CD4-positive, alpha-beta T cell treated with Interleukin-1 beta for 1 hour (primary cell): Measurements from ENCODE around the gene CDH4.

Source experiments
- DNase-seq, 2 donors: peaks; one replicate each; pipeline ENCODE4 v3.0.0-alpha.2; 2020 to 2022

The CDH4 gene

DNA sequence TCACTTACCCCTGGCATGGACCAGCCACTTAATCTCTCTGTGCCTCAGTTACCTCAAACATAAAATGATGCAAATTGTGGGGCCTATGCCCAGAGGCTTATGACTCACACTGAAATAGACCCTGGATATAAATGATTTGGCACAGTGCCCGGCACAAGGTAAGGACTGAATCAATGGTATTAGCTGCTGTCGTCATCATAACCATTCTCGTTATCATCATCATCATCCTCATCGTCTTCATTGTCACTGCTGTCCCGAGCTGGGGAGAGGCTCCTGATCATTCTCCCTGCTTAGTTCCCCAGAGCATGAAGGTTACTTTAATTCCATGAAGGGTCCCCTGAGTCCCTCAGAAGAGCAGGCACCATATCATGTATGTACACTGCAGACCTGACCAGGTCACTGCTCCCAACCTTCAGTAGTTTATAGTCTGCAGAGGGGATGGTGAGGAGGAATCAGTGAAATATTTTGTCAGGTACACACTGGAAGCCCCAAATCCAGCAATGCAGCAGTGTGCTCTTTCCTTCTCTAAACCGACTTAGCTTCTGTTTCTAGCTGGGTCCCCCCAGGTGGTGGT lies 664.3 kb downstream of the CDH4 start:
- DNase-seq: no peak

DNA sequence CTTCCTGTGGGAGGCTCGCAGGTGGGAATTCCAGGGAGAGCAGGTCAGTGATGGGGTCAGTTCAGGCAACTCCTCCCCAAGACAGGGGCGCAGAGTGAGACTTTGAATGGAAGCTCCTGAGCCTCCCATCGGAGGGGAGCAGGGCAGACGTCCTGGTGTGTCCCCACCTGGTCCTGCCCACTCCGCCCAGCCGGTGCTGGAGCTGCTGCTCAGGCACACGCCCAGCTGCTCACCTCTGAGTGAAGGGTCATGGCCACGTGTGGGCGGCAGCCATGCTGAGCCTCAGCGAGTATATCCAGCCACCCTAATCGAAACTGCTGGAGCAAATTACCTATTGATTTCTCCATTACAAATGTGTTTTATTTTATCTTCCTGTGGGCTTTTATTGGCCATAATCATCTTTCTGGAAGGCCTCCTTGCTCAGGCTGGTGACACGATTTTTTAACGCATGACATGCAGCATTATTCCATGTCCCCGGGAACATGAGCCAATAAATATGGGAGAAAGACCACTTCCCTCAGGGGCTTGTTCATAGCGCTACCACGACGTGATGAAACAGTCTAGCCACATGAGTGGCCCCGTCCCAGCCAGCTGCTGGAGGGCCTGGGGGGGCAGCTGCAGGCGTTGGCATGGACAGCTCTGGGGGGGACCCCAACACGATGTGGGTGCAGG lies 665.5 kb downstream of the CDH4 start:
- no peak for DNase-seq

DNA sequence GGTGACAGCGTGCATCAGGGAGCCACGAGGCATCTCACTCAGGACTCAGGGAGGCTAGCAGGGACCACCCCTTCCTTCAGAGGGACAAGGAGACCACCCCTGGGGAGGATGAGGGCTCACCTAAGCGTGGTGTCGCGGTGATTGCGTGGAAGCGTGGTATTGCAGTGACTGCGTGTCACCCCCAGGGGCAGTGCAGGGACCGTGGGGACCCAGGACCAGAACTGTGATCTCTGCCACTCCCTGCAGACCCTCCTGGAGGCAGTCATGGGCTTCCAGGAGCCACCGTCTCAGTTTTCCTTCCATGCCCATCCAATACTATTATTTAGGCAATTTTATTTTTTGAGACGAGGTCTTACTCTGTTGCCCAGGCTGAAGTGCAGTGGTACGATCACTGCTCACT lies 666.5 kb downstream of the CDH4 start:
- no peak for DNase-seq

DNA sequence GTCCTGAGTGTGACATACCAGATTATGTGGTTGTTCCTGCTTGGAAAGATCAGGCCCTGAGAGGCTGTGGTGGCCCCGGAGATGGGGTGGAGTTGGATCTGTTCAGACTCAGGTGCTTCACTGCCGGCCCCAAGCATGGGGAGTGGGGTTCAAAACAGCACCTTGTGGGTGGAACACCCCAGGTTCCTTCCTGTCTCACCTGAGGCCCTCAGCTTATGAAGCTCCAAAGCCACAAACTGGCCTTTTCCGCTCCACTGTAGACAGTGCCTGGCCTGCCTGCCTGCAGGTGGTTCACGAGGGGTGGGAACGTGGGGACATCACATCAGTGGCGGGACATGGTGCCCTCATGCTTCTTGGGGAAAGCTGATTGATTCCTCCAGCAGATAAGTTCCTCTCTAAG lies 667.2 kb downstream of the CDH4 start:
- no peak for DNase-seq

DNA sequence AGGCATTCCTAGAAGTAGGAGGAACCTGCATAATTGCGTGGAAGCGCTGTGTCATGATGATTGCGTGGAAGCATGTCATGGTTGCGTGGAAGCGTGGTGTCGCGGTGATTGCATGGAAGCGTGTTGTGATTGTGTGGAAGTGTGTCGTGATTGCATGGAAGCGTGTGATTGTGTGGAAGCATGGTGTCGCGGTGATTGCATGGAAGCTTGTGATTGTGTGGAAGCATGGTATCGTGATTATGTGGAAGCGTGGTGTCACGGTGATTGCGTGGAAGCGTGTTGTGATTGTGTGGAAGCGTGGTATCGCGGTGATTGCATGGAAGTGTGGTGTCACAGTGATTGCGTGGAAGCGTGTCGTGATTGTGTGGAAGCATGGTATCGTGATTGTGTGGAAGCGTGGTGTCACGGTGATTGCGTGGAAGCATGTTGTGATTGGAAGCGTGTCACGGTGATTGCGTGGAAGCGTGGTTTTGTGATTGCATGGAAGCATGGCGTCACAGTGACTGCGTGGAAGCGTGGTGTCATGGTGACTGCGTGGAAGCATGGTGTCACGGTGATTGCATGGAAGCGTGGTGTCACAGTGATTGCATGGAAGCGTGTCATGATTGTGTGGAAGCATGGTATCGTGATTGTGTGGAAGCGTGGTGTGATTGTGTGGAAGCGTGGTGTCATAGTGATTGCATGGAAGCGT lies 667.8 kb downstream of the CDH4 start:
- DNase-seq: no peak

DNA sequence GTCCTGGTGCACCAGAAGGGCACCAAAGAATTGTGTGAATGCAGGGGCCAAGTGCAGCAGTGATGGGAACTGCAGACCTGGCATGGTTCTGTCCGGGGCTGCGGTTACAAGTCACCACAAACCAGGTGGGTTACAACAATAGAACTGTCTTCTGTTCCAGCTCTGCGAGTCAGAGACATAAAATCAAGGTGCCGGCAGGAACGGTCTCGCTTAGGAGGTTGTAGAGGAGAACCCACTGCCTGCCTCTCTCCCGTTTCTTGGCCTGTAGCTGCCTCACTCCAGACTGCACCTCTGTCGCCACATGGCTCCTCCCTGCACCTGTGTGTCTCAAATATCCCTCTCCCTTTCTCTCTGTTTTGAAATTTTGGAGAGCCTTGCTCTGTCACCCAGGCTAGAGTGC lies 670.4 kb downstream of the CDH4 start:
- DNase-seq: no peak

DNA sequence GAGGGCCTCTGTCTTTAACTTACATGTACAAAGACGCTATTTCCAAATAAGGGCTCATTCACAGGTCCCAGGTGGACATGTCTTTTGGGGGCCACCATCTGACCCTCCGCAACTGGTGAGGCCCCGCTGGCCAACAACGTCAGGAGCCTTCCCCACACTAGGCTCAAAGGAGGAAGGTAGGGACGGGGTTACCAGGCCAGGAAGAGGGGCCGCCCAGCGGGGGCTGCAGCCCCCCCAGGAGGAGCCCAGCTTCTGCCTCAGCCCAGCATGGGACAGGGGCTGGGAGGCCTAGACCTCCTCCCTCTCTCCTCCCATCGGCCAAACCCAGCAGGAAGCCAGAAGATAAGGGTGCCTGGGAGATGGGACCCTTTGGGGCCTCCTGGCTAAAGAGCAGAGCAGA lies 670.9 kb downstream of the CDH4 start:
- no peak for DNase-seq

DNA sequence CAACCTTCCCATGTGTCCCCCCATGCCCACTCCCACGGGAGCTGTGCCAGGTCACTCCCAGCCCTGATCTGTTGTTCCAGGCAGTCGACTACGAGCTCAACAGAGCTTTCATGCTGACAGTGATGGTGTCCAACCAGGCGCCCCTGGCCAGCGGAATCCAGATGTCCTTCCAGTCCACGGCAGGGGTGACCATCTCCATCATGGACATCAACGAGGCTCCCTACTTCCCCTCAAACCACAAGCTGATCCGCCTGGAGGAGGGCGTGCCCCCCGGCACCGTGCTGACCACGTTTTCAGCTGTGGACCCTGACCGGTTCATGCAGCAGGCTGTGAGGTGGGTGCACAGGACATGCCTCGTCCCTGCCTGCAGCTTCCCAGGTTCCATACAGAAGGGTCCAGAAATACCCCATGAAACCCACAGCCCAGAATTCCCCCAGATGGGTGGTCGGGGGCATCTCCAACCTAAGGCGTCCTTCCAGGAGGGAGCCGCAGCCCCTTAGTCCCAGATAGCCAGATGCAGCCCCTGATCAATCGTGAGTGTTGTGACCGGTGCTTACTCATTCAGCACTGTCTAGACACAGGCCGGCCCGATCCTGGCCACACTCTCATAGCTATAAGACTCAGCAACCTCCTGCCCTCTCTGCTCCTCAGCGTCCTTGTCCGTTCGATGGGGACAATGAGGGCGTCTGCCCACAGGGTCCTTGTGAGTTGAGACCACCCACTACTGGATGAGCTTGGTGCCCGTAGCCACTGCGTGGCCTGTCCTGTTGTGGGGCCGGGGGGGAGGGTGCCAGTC lies 671.5 kb downstream of the CDH4 start:
- DNase-seq: no peak

DNA sequence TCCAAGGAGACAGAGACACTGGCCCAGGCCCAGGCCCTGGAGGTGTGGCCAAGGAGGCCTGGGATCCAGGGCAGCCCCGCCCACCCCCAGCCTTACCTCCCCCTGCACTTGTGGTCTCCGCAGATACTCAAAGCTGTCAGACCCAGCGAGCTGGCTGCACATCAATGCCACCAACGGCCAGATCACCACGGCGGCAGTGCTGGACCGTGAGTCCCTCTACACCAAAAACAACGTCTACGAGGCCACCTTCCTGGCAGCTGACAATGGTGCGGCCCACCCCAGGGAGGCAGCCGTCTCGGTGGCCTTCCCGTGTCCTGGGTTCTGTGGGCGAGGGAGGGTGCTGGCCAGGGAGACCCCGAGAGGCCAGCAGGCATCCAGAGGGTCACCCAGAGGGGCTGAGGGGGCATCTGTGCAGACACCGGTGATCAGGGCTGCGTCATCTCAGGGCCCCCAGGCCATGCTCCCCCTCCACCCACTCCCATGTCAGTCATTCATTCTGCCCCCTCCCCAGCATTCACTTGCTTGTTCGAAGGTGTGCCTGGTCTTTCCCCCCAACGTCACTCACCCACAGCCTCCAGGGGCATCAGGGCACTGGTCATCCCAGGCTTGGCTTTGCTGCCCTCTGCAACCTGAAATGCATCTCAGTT lies 672.3 kb downstream of the CDH4 start:
- no peak for DNase-seq

DNA sequence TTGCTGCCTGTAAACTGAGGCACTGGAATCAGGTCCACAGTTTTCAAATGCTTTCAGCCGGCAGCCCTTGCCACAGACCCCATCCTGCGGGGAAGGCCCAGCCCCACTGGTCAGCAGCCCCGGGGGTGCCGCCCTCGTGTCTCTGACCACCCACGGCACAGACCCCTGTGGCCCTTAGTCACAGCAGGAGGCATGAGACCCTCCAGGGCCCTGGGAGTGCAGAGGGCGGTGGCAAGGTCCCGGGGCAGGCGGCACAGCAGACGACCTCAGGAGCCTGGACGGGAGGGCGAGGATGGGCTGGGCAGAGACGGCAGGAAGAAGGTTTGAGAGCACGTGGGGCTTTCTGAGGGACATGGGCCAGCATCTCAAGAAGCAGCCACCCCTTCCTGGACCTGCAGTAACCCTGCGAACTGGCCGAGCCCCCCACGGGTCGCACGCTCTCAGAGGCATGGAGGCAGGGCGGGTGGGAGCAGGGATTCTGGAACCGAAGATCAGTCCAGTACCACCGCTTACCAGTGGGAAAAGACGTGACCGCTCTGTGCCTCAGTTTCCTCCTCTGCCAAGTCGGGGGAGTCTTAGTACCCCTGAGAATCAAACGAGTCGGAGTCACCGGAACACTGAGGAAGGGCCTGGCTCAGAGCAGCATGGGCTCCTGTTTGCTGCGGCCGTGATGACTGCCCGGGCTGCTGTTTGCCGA lies 672.9 kb downstream of the CDH4 start:
- no peak for DNase-seq

DNA sequence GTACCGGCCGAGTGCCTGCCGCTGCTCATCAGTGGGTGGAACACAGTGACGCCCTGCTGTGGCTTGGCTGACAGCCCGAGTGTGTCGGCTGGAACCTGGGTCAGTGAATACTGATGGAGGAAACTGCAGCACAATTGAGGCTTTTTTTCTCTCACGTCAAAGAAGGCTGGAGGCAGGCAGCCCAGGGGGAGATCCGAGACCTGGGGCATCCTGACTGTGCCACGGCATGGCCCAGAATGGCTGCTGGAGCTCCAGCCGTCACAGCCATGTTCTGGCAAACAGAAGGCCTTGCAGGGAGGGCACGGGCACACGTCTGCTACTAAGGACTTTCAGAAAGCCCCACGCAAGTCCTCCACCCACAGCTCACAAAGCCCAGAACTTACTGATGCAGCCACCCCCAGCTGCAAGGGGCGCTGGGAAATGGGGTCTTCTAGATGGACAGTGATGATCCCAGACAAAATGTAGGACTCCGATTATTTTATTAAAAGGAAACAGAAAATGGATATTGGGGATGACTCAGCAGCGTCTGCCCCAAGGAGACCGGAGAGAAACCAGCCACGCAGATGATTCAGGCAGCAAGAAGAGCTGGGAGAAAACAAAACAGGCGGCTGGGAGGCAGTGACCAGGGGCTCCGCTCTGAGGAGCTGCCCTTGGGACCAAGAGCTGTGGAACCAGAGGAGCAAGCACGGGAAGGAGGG lies 673.6 kb downstream of the CDH4 start:
- no peak for DNase-seq

DNA sequence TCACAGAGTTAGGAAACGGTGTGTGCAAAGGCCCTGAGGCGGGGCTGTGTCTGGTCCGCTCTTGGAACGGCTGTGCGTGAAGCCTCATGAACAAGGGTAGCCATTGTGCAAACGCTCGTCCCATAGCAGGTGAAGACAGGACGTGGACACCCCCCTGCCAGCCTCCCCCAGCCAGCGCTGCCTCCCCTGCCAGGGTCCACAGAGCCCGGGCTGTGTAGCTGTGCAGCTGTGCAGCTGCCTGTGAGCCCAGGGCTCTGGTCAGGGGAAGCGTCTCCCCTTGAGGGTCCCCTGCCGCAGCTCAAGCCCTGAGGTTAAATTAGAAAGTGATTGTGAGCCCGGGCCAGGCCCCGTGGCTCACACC lies 674.2 kb downstream of the CDH4 start:
- no peak for DNase-seq

DNA sequence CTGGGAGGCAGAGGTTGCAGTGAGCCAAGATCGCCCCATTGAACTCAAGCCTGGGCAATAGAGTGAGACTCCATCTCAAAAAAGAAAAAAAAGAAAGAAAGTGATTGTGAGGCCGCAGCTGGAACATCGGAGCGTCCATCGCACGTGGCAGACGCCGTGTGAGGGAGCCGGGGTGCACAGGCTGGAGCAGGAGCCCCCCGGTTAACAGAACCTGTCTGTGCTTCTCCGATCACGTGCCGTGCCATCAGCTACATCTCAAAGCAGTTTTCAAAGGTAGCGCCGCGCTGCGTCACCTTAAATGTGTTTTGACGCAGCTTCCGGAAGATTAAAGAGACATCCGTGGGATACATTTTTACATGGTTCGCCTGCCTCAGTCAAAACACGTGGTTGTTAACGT lies 674.7 kb downstream of the CDH4 start:
- DNase-seq: no peak

DNA sequence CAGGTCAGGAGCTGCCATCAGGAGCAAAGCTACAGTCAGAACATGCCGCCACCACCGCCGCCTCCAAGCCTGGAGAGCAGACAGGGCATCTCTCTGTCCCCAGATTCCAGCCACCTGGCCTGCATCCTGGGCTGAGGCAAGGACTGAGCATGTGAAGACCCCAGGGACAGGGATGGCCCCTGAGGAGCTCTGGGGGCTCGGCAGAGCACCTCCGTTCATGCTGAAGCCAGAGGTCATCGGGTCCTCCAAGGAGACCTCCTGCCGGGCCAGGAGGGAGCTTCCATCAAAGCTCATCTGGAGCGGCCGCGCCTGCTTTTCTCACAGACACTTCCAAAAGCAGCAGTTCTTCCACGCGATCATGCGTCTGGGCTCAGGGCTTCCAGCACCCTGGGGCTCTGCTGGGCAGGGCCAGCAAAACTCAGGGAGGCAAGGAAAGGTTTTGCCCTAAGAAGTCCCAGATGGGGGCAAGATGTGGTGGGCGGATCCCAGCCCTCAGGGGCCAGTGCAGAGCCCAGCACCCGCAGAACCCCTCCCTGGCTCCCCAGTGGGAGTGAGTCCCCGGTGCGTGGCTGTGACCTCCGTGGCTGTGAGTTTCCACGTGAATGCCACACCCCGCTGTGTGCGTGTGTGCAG lies 675.2 kb downstream of the CDH4 start:
- no peak for DNase-seq

DNA sequence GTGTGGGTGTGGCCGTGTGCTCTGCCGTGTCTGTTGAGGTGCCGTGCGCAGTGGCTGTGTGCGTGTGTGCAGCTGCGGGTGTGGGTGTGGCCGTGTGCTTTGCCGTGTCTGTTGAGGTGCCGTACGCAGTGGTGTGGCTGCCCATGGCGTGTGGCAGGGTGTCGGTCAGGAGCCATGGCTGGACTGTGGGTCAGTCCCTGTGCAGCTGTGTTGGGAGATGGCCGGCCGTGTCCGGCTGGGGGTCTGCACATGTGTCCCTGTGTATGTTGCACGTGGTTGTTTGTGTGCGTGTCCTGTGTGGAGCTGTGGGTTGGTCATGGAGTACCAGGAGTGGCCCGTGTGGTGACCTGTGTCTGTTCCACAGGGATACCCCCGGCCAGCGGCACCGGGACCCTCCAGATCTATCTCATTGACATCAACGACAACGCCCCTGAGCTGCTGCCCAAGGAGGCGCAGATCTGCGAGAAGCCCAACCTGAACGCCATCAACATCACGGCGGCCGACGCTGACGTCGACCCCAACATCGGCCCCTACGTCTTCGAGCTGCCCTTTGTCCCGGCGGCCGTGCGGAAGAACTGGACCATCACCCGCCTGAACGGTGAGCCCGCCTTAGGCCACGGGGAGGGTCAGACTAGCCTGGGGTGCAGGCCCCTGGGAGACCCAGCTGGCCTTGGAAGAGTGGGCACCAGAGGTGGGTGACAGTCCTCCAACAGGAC lies 675.9 kb downstream of the CDH4 start:
- DNase-seq: no peak

DNA sequence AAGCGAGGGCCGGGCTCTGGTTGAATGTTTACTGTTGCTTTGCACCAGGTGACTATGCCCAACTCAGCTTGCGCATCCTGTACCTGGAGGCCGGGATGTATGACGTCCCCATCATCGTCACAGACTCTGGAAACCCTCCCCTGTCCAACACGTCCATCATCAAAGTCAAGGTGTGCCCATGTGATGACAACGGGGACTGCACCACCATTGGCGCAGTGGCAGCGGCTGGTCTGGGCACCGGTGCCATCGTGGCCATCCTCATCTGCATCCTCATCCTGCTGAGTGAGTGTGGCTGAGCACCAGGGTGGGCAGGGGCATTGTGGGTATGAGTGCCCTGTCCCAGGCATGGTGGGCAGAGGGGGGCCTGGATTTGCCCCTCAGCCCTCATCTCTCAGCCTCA lies 677.5 kb downstream of the CDH4 start:
- no peak for DNase-seq

DNA sequence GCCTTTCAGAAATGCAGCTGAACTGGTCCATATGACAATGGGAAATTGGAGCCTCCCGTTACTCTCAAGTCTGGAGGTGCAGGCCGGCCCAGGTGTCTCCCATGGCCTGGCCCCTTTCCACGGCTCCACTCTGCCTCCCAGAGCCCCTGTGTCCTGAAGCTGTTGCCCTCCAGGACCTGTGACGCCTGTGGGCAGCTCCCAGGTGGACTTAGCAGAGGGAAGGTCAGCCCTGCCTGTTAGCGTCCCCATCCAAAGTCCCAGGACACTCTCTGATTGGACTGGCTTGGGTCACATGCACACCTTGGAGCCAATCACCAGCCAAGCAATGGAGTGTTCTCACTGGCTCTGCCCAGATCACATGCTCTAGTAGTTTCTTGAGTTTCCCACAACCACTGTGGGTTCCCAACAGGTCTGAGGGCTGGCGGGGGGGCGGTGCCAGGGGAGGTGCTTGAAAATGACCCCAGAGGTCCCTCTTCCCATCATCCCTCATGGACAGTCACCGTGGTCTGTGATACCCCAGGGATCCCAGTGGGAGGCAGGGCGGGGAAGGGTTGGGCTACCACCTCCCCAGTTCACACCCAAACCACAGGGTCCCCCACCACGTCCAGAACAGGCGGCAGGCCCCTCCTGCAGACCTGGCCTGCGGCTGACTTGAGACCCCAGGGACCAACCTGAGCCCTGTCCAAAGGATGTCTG lies 678.1 kb downstream of the CDH4 start:
- no peak for DNase-seq

DNA sequence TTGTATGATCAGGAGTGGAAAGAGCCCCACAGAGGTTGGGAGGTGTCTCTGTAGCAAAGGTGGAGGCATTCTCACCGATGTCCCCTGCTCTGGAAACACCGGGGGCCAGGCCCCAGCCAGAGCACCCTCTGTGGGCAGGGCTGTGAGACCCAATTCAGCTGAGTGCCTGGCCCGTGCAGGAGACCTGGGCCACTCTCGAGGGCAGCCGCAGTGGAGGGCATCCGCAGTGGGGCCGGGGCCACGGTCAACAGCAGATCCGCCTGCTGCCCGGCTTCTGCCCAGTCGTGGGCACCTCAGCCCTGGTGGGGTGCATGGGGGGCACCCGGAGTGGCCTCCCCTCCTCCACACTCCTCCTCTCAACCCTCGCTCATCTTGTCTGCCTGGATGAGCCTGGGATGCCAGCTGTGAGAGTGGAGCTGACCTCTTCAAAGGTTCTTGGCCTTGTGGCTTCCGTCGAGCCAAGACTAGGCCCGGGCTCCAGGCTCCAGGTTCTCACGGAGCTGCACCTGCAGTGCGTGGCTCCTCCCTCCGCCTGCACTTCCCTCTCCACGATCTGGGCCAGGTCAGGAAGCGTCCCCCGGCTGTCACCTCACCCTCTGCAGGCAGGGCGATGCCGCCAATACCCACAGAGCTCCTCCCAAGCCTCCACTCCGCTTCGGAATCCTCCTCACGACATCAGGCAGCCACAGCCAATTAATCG lies 678.9 kb downstream of the CDH4 start:
- no peak for DNase-seq

DNA sequence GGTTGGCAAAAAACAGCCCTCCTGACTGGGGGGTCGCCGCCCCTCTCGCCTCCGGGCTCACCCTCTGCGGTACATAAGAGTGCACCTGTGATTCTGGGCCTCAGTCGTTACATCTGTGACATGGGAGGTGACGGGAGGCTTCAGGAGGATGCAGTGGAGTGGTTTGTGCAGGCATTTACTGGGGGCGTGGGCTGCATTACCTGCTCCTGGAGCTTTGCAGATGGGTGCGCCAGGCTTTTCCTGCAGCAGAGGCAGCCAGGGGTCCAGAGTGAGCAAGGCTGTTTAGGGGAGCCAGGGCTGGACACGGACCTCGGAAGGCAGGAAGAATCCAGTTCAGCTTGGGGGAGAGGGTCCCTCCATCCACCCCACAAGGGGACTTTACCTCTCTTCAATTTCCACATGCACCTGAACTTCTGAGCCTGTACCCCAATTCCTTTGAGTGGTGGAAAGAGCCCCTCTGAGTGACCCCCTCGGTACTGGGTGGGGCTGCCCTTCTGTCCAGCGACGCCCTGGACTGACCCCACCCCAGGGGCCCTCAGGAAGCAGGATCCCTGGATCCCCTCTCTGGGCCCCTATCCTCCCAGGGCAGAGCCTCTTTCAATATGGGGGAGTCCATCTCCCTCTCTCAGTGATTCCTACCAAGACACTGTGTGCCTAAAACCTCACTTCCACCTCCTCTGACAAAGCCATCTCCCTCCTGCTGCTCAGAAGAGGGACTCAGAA lies 679.6 kb downstream of the CDH4 start:
- DNase-seq: no peak
